Upper lobe of right lung (tissue), 1 donor: Measurements from ENCODE around the gene DLG5. TPM values are rescaled to one million over a fixed set of nuclear protein-coding genes. Genes with fewer than 3 reads are reported as not detected.

Experiments
- ATAC-seq: fragments of 200-7000 bp; cut with Tn5 transposase; one replicate; pipeline ENCODE4 v1.9.1; 2020; ENCODE audit warnings: mild to moderate bottlenecking, moderate library complexity
- DNase-seq: peaks from one replicate; pipeline ENCODE4 v3.0.0-alpha.2; 2020
- H3K27ac ChIP-seq: fragments of 200-600 bp; one replicate; pipeline ENCODE4 v1.8.0; 2022
- H3K27me3 ChIP-seq: fragments of 200-600 bp; one replicate; pipeline ENCODE4 v1.8.0; 2022; ENCODE audit warnings: mild to moderate bottlenecking
- H3K36me3 ChIP-seq: fragments of 200-600 bp; one replicate; pipeline ENCODE4 v1.8.0; 2022
- H3K4me1 ChIP-seq: fragments of 200-600 bp; one replicate; pipeline ENCODE4 v1.8.0; 2022
- H3K4me3 ChIP-seq: fragments of 200-600 bp; one replicate; pipeline ENCODE4 v1.8.0; 2022; ENCODE audit warnings: mild to moderate bottlenecking
- H3K9me3 ChIP-seq: fragments of 200-600 bp; one replicate; pipeline ENCODE4 v1.8.0; 2022
- intact Hi-C: fragments of 100-400 bp; cut with DNase I; formaldehyde crosslinking; loops from one replicate; pipeline ENCODE4 v1.11.0; 2022
- total RNA-seq: library from RNA; stranded (reverse); fragmentation: NEBNext Ultra II Directional; extraction: Animal tissue kit (Norgen Biotek cat#: 25700); gene quantifications from one replicate; pipeline ENCODE4 v1.2.1, GENCODE V29; 2021
- TF ChIP-seq, protein P1 (sequence below): fragments of 200-600 bp; IDR thresholded peaks from one replicate; pipeline ENCODE4 v1.8.0; 2022; ENCODE audit warnings: antibody characterized with exemption
- donor health status: DM: no; HTN: yes; CAD: no; lungs with severe emphysema.

The DLG5 gene
- total RNA-seq, 1 donor from 2014 or later, result 19.3 TPM

DNA sequence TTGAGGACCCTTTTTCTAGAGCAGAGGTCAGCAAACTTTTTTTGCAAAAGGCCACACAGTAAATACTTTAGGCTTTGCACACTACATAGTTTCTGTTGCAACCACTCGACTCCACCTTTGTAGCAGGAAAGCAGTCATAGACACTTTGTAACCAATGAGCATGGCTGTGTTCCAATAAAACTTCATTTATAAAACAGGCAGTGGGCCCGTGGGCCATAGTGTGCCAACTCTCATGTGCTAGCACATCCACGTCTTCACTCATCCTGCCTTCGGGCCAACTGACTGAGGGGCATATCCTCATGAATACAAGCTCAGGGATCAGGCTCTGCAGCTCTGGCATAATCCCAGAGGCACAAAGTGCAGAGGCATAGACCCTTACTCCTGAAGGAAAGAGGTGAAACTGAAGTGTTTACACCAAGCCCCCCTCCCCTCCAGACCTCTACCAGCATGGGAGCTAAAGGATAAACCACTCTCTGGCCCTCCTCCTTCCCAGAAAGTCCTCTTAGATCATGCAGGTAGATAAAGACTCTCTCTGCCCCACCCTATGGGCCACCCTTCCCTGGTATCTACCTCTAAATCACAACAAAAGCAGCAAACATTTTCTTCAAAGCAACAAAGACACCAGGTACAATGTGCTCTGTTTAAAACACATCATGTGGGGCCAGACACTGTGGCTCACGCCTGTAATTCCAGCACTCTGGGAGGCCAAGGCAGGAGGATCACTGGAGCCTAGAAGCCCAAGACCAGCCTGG is 71.0 kb downstream of the DLG5 start:
- no peak overlapping the region for H3K4me3 ChIP-seq
- ATAC-seq (no peak), DNase-seq (no peak)
- TF ChIP-seq, protein P1, sequence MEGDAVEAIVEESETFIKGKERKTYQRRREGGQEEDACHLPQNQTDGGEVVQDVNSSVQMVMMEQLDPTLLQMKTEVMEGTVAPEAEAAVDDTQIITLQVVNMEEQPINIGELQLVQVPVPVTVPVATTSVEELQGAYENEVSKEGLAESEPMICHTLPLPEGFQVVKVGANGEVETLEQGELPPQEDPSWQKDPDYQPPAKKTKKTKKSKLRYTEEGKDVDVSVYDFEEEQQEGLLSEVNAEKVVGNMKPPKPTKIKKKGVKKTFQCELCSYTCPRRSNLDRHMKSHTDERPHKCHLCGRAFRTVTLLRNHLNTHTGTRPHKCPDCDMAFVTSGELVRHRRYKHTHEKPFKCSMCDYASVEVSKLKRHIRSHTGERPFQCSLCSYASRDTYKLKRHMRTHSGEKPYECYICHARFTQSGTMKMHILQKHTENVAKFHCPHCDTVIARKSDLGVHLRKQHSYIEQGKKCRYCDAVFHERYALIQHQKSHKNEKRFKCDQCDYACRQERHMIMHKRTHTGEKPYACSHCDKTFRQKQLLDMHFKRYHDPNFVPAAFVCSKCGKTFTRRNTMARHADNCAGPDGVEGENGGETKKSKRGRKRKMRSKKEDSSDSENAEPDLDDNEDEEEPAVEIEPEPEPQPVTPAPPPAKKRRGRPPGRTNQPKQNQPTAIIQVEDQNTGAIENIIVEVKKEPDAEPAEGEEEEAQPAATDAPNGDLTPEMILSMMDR, result no peak
- H3K4me1 ChIP-seq, result peaks cover 3% of the 10 kb centered on the region
- no peaks in the 10 kb centered on the region for H3K9me3 ChIP-seq
- no peaks in the 10 kb centered on the region for H3K27me3 ChIP-seq
- intact Hi-C loops, result no loop called here
- no peak overlapping the region for H3K27ac ChIP-seq
- peaks cover 31% of the 10 kb centered on the region for H3K36me3 ChIP-seq

DNA sequence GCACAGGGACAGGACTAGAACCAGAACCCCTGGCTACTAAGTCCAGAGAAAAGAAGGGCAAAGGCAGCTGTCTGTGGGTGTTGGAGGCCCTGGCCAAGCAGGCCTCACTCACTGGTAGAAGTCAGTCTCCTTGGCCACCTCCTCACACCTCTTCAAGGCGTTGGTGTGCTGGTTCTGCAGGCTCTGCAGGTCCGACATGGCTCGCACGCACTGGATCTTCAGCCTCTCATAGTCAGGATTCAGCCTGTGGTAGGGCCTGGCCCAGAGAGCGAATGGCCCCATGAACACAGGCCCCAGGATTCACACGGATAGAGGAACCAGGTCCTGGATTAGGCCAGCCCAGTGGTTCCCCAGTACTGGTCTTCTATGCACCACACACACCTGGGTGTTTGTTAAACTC is 72.4 kb downstream of the DLG5 start:
- TF ChIP-seq, protein P1, result no peak
- H3K27ac ChIP-seq, result no peak overlapping the region

DNA sequence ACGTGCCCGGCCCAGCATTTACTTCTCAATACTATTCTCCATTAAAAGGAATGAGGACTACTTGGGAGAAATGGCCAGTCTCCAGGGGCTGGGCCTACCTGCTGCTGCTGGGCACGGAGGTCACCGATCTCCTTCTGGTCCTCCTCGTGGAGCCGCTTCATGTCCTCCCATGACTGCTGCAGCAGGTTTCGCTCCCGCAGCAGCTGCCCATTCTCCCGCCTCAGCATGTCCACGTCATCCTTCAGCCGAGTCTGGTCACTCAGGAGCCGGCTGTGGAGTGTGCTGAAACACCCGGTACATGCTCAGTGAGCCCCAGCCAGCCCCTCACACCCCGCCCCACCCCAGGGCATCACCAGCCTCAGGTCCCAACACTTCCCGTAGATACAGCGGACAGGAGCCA is 73.3 kb downstream of the DLG5 start:
- peaks cover 3% of the 10 kb centered on the region for H3K4me1 ChIP-seq
- ATAC-seq, result no peak
- no peak overlapping the region for H3K4me3 ChIP-seq
- H3K27me3 ChIP-seq, result no peaks in the 10 kb centered on the region
- no peaks in the 10 kb centered on the region for H3K9me3 ChIP-seq
- no peak overlapping the region for H3K27ac ChIP-seq
- peaks cover 36% of the 10 kb centered on the region for H3K36me3 ChIP-seq
- DNase-seq, result no peak
- intact Hi-C loops, result no loop called here
- TF ChIP-seq, protein P1, result no peak

More for the DNA sequence above, 72.4 kb downstream of the DLG5 start:
- DNase-seq (no peak), ATAC-seq (no peak)
- intact Hi-C loops, result no loop called here
- no peaks in the 10 kb centered on the region for H3K9me3 ChIP-seq
- peaks cover 36% of the 10 kb centered on the region for H3K36me3 ChIP-seq
- H3K27me3 ChIP-seq, result no peaks in the 10 kb centered on the region
- H3K4me3 ChIP-seq, result no peak overlapping the region
- peaks cover 3% of the 10 kb centered on the region for H3K4me1 ChIP-seq

DNA sequence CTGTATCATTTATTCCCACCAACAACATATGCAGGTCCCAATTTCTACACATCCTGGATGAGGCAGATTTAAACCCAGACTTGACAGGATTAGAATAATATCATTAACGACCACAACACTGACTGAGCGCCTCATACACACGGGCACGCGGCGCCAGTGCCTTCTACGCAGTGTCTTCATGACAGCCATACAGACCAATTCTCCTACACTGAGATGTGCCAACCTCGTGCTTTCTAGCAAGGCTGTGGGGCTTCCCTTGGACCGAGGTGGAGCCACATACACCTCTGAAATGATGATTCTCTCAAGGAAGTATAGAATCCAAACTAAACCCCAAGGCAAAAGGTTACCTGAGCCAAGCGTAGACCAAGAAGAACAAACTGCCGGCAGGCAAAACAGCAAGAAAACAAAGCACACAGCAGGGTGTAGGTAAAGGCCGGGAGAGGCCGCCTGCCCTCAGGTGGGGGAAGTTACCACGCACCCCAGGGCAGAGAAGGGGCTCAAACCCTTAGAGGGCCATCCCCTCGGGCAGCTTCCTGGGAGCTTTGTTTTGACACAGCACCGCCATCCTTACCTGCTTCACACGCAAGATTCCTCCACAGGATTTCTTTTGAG is 75.8 kb downstream of the DLG5 start:
- Histone ChIP-seq H3K4me1 (peaks cover 7% of the 10 kb centered on the region), H3K27me3 (no peaks in the 10 kb centered on the region), H3K9me3 (no peaks in the 10 kb centered on the region), H3K4me3 (no peak overlapping the region), H3K27ac (no peak overlapping the region), H3K36me3 (peaks cover 36% of the 10 kb centered on the region)
- intact Hi-C loops, result no loop called here
- no peak for ATAC-seq
- TF ChIP-seq, protein P1, result no peak
- DNase-seq, result no peak

DNA sequence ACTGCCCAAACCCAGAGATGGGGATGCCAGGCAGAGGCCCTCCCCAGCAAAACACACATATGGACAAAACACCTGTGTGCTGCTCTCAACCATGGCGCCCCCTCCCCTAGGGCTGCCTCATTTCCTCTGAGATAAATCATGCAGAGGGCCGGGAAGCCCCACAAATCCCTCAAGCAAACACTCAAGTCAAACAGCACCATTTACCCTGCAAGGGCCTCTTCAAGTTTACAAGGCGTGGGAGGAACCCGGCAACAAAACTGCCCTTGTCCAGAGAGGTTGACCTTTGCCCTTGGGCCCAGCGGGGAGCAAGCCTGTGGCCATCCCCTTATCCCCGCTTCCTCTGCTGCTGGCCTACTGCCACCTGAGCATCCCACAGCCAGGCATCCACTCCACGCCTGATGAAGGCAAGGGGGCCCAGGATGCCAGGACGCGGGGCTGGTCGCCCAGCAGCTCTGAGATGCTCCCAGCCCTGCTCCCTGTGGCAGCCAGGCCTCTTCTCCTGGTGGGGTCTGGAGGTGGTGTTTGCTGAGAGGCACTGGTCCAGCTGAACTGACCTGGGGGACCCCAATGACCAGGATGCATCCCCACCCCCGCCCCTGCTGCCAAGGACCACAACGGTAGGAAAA is 77.4 kb downstream of the DLG5 start:
- TF ChIP-seq, protein P1, result no peak

More for the DNA sequence above, 77.4 kb downstream of the DLG5 start:
- peaks cover 34% of the 10 kb centered on the region for H3K36me3 ChIP-seq
- H3K9me3 ChIP-seq, result no peaks in the 10 kb centered on the region
- no peaks in the 10 kb centered on the region for H3K27me3 ChIP-seq
- peaks cover 4% of the 10 kb centered on the region for H3K4me1 ChIP-seq
- DNase-seq, result no peak
- no peak for ATAC-seq
- H3K27ac ChIP-seq, result no peak overlapping the region
- H3K4me3 ChIP-seq, result no peak overlapping the region
- intact Hi-C loops, result loop anchor here (10.0 kb wide), 1 partner anchor 136 kb away; no protein-coding TSS in a partner anchor
